GM23338 (cell line): ENCODE measurements around the gene STK38L. TPM values are rescaled to one million over a fixed set of nuclear protein-coding genes. Genes with fewer than 3 reads are reported as not detected.
"Not testable (repeated sequence)": the region's sequence is repeated elsewhere in the genome, so short reads cannot be mapped to it uniquely, and the experiment has no call there.

Experiments used
- ATAC-seq: fragments of 200-7000 bp; cut with Tn5 transposase; 3 replicates; pipeline ENCODE4 v1.9.1; 2020
- DNase-seq: peaks from one replicate; pipeline ENCODE4 v3.0.0-alpha.2; 2015; ENCODE audit warnings: low spot score
- H2AFZ ChIP-seq: fragments of 200-600 bp; sonication (generic); 2 replicates; pipeline ENCODE4 v1.8.0; 2016; ENCODE audit warnings: antibody characterized with exemption, mild to moderate bottlenecking, moderate library complexity
- H3F3A ChIP-seq: fragments of 200-600 bp; sonication (generic); replicated peaks from 2 replicates; pipeline ENCODE4 v1.8.0; 2017; ENCODE audit warnings: antibody characterized with exemption, mixed run types, low read depth
- H3K27ac ChIP-seq: fragments of 200-600 bp; sonication (generic); 2 replicates; pipeline ENCODE4 v1.6.1; 2016; ENCODE audit warnings: low read depth
- H3K27me3 ChIP-seq: fragments of 200-600 bp; sonication (generic); 2 replicates; pipeline ENCODE4 v1.8.0; 2016; ENCODE audit warnings: mild to moderate bottlenecking, mixed run types, moderate library complexity; ENCODE audit not compliant: insufficient read depth
- H3K36me3 ChIP-seq: fragments of 200-600 bp; sonication (generic); 2 replicates; pipeline ENCODE4 v1.8.0; 2016; ENCODE audit warnings: mild to moderate bottlenecking; ENCODE audit not compliant: insufficient read depth
- H3K4me1 ChIP-seq: fragments of 200-600 bp; sonication (generic); 2 replicates; pipeline ENCODE4 v1.8.0; 2016; ENCODE audit warnings: mild to moderate bottlenecking, moderate library complexity; ENCODE audit not compliant: insufficient read depth
- H3K4me2 ChIP-seq: fragments of 200-600 bp; sonication (generic); 2 replicates; pipeline ENCODE4 v1.7.1; 2017; ENCODE audit warnings: mixed run types
- H3K4me3 ChIP-seq: fragments of 200-600 bp; sonication (generic); 2 replicates; pipeline ENCODE4 v1.6.1; 2016; ENCODE audit warnings: mixed run types
- H3K79me2 ChIP-seq: fragments of 200-600 bp; sonication (generic); replicated peaks from 2 replicates; pipeline ENCODE4 v1.8.0; 2017; ENCODE audit warnings: mild to moderate bottlenecking; ENCODE audit not compliant: insufficient read depth
- H3K9me2 ChIP-seq: fragments of 200-600 bp; sonication (generic); 2 replicates; pipeline ENCODE4 v1.8.0; 2017; ENCODE audit not compliant: insufficient read depth
- H4K20me1 ChIP-seq: fragments of 200-600 bp; sonication (generic); replicated peaks from 2 replicates; pipeline ENCODE4 v1.8.0; 2017; ENCODE audit warnings: mild to moderate bottlenecking; ENCODE audit not compliant: insufficient read depth
- H3K27ac Mint-ChIP-seq: 2 replicates; pipeline ENCODE4 v1.8.0; 2020; ENCODE audit warnings: inconsistent platforms, mild to moderate bottlenecking, moderate library complexity, mixed read lengths
- H3K27me3 Mint-ChIP-seq: 3 replicates; pipeline ENCODE4 v1.8.0; 2022; ENCODE audit warnings: low read depth, mild to moderate bottlenecking, moderate library complexity, mixed read lengths, inconsistent platforms; ENCODE audit not compliant: insufficient read depth, poor library complexity
- H3K36me3 Mint-ChIP-seq: 3 replicates; pipeline ENCODE4 v1.8.0; 2021; ENCODE audit warnings: low read depth, mild to moderate bottlenecking, inconsistent platforms, moderate library complexity, mixed read lengths
- H3K4me1 Mint-ChIP-seq: 3 replicates; pipeline ENCODE4 v1.8.0; 2020; ENCODE audit warnings: mild to moderate bottlenecking, inconsistent platforms, mixed read lengths
- H3K4me3 Mint-ChIP-seq: 3 replicates; pipeline ENCODE4 v1.8.0; 2021; ENCODE audit warnings: moderate library complexity, mild to moderate bottlenecking, inconsistent platforms, mixed read lengths
- H3K9me3 Mint-ChIP-seq: 3 replicates; pipeline ENCODE4 v1.8.0; 2020; ENCODE audit warnings: moderate library complexity, mild to moderate bottlenecking, inconsistent platforms, mixed read lengths
- CREB1 ChIP-seq: fragments of 250-450 bp; sonication (Bioruptor Pico); IDR thresholded peaks from 2 replicates; pipeline ENCODE4 v1.5.0; 2020; ENCODE audit warnings: low read depth, mild to moderate bottlenecking, moderate library complexity
- EZH2 ChIP-seq: fragments of 200-600 bp; sonication (generic); IDR thresholded peaks from one replicate; pipeline ENCODE4 v1.8.0; 2017; ENCODE audit warnings: antibody characterized with exemption, mild to moderate bottlenecking, low read depth; ENCODE audit not compliant: unreplicated experiment
- JUNB ChIP-seq: IDR thresholded peaks from one replicate; pipeline ENCODE4 v1.6.1; 2016; ENCODE audit warnings: antibody characterized with exemption; ENCODE audit not compliant: unreplicated experiment
- STAT1 ChIP-seq: IDR thresholded peaks from one replicate; pipeline ENCODE4 v1.6.1; 2016; ENCODE audit warnings: antibody characterized with exemption; ENCODE audit not compliant: unreplicated experiment
- ZNF114 ChIP-seq: fragments of 250-450 bp; sonication (Bioruptor Pico); IDR thresholded peaks from 2 replicates; pipeline ENCODE4 v1.5.0; 2020; ENCODE audit warnings: mild to moderate bottlenecking, moderate library complexity
- ZNF331 ChIP-seq: fragments of 250-450 bp; sonication (Bioruptor Pico); IDR thresholded peaks from 2 replicates; pipeline ENCODE4 v1.5.0; 2020; ENCODE audit warnings: low read depth, mild to moderate bottlenecking, moderate library complexity
- polyA plus RNA-seq: library from polyadenylated mRNA; unstranded; fragments of >200 nt; fragmentation: Nextera tagmentation; extraction: Ambion mirVana; gene quantifications from 2 replicates; pipeline ENCODE4 v1.2.1, GENCODE V29; 2016
- total RNA-seq: library from RNA; depleted of rRNA; stranded (reverse); fragments of >200 nt; shearing (Covaris generic); gene quantifications from 2 replicates; pipeline ENCODE4 v1.2.3, GENCODE V29; 2014
- TF ChIP-seq, protein P1 (sequence below), 2 experiments: fragments of 200-600 bp in 1 of 2; sonication (generic) in 1 of 2; conservative IDR thresholded peaks; 2 replicates each; pipeline versions ENCODE4 v1.5.1 to v1.6.1; 2016 to 2017; ENCODE audit warnings: antibody characterized with exemption in 2 of 2, low read depth in 2 of 2, mild to moderate bottlenecking in 2 of 2, moderate library complexity in 1 of 2

STK38L gene
- total and polyA plus RNA-seq, 2 experiments from 2014 or later, result 28.9 to 56.5 TPM

DNA sequence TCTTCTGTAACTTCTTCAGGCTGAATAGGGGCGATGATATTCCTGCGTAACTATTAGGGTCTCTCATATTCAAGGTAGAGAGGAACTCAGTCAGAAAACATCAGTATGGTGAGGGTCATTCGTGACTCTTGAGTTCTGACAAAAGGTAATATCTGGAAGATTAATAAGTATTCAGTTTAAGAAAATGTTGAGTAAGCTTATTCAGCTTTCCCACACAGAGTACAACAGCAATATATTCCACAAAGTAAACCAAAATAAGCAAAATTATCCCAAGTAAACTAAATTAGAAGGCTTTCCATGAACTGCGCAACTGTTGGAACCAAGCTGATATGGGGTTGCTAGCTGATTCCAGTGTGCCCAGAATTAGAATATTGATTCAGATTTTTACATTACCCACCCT is 12.7 kb upstream of the STK38L start:
- not testable (repeated sequence) for H3K4me1 ChIP-seq, H3K27ac ChIP-seq, H3K4me1 Mint-ChIP-seq, DNase-seq, H2AFZ ChIP-seq, H3K4me3 ChIP-seq, H3K36me3 Mint-ChIP-seq, H3K79me2 ChIP-seq, ATAC-seq, H3K27me3 Mint-ChIP-seq, H3K4me3 Mint-ChIP-seq, H3K4me2 ChIP-seq, H3K9me3 Mint-ChIP-seq, H3K27me3 ChIP-seq, H4K20me1 ChIP-seq, H3F3A ChIP-seq, H3K36me3 ChIP-seq, H3K9me2 ChIP-seq, H3K27ac Mint-ChIP-seq

DNA sequence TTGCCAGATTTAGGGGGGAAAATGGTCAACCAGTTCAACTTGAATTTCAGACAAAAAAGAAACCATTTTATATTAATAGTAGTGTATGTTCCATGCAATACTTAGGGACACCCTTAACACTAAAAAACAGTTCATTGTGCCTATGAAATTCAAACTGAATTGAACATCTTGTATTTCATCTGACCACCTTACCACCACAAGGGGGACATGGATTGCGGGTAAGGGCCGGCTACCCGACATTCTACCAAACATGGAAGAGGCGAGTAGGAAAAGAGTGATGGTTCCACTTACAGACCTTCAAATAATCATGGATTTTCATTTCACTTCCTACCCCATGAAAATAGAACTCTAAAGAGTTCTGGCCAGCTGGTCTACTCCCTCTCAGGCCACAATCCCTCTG is 10.3 kb upstream of the STK38L start:
- peak; percentile 64 for DNase-seq
- Mint-ChIP-seq H3K9me3 (no peaks in the 10 kb centered on the region), H3K4me1 (peaks cover 6% of the 10 kb centered on the region; the same call in 2 of the 3 replicates), H3K27ac (no peak overlapping the region), H3K27me3 (no peaks in the 10 kb centered on the region), H3K36me3 (no peaks in the 10 kb centered on the region), H3K4me3 (no peak overlapping the region)
- no peaks in the 10 kb centered on the region for H3K27me3 ChIP-seq
- TF ChIP-seq ZNF114 (CRISPR knock-in tag) (no peak), EZH2 (no peak), JUNB (no peak)
- TF ChIP-seq, protein P1, sequence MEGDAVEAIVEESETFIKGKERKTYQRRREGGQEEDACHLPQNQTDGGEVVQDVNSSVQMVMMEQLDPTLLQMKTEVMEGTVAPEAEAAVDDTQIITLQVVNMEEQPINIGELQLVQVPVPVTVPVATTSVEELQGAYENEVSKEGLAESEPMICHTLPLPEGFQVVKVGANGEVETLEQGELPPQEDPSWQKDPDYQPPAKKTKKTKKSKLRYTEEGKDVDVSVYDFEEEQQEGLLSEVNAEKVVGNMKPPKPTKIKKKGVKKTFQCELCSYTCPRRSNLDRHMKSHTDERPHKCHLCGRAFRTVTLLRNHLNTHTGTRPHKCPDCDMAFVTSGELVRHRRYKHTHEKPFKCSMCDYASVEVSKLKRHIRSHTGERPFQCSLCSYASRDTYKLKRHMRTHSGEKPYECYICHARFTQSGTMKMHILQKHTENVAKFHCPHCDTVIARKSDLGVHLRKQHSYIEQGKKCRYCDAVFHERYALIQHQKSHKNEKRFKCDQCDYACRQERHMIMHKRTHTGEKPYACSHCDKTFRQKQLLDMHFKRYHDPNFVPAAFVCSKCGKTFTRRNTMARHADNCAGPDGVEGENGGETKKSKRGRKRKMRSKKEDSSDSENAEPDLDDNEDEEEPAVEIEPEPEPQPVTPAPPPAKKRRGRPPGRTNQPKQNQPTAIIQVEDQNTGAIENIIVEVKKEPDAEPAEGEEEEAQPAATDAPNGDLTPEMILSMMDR (conservative IDR thresholded peaks at IDR 0.05; ENCODE audit: low read depth in 2 of 2), result peak; percentile 58 to 63
- H3K27ac ChIP-seq, result no peak overlapping the region
- H3K4me2 ChIP-seq, result no peak overlapping the region
- peak; percentile 50; the same call in 2 of the 3 replicates for ATAC-seq
- H3K36me3 ChIP-seq, result no peaks in the 10 kb centered on the region
- peaks cover 5% of the 10 kb centered on the region for H3K4me1 ChIP-seq
- H3K9me2 ChIP-seq, result no peaks in the 10 kb centered on the region
- H3F3A ChIP-seq, result no peaks in the 10 kb centered on the region
- H3K4me3 ChIP-seq, result no peak overlapping the region
- H3K79me2 ChIP-seq, result no peaks in the 10 kb centered on the region
- no peak overlapping the region for H2AFZ ChIP-seq
- no peaks in the 10 kb centered on the region for H4K20me1 ChIP-seq

DNA sequence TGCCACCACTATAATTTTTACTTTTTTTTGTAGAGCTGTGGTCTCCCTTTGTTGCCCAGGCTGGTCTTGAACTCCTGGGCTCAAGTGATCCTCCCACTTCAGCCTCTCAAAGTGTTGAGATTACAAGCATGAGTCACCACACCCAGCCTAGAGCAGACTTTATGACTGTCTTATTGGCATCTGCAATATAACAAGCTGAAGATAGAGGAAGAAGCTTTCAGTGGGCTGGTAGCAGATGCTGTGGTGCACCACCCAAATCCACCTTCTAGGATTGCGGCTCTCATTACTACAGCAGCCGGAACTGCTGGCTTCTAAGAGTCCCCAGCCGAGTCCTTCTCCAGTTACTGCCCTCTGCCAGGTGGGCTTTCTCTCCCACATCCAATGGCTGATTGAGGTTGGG is 7.6 kb upstream of the STK38L start:
- Histone ChIP-seq H3K4me1 (peaks cover 5% of the 10 kb centered on the region), H3F3A (no peaks in the 10 kb centered on the region), H3K36me3 (no peaks in the 10 kb centered on the region), H3K27me3 (no peaks in the 10 kb centered on the region), H4K20me1 (no peaks in the 10 kb centered on the region), H3K9me2 (no peaks in the 10 kb centered on the region), H3K27ac (no peak overlapping the region), H3K4me3 (no peak overlapping the region), H2AFZ (no peak overlapping the region; the same call in 1 of the 2 replicates), H3K4me2 (no peak overlapping the region), H3K79me2 (no peaks in the 10 kb centered on the region)
- no peak overlapping the region for H3K27ac Mint-ChIP-seq
- no peak for TF ChIP-seq STAT1
- no peak for TF ChIP-seq CREB1 (CRISPR knock-in tag)
- TF ChIP-seq ZNF331 (CRISPR knock-in tag), result no peak
- no peak for ATAC-seq
- H3K4me3 Mint-ChIP-seq, result no peak overlapping the region
- no peaks in the 10 kb centered on the region for H3K36me3 Mint-ChIP-seq
- no peaks in the 10 kb centered on the region for H3K27me3 Mint-ChIP-seq
- H3K9me3 Mint-ChIP-seq, result no peaks in the 10 kb centered on the region
- H3K4me1 Mint-ChIP-seq, result peaks cover 6% of the 10 kb centered on the region; the same call in 2 of the 3 replicates
- no peak for DNase-seq
